NT2/D1 (cell line): ENCODE measurements around the gene GPX2.

Source experiments
- YY1 ChIP-seq: IDR thresholded peaks from 2 replicates; pipeline ENCODE4 v1.6.1; 2011; ENCODE audit not compliant: insufficient read length, insufficient read depth
- ZNF274 ChIP-seq: IDR thresholded peaks from 2 replicates; pipeline ENCODE4 v1.6.1; 2011; ENCODE audit warnings: mild to moderate bottlenecking, low read depth, low read length

DNA sequence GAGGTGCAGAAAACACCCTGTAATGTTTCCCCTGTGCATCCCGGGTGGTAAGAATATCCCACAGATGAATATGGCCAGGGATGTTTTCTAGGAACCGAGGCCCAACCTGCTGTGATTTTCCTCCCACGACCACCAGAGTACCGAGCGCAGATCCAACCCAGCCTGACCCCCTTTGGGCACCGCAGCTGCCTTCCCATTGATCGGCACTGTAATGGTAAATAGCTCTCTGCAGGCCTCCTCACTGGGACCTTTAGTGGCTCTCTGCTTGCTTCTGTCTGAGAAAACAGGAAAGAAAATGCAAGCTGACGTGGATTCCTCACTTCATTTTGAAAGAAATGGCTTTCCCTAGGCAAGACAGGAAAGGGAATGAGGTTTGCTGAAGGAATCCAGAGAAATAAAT, 32.0 kb upstream of the GPX2 start:
- TF ChIP-seq YY1, result no peak
- no peak for TF ChIP-seq ZNF274
